ENCODE data around the gene OSBPL9.

- no peak for TF ChIP-seq FOXM1 (IDR thresholded peaks at IDR 0.05; ENCODE audit: borderline replicate concordance)
- no peak for TF ChIP-seq ELF4 (IDR thresholded peaks at IDR 0.05)
- no peak for TF ChIP-seq ARNT (IDR thresholded peaks at IDR 0.05)
- TF ChIP-seq SP1 (IDR thresholded peaks at IDR 0.05), result no peak
- TF ChIP-seq BHLHE40 (IDR thresholded peaks at IDR 0.05; ENCODE audit: borderline replicate concordance), result no peak
- TF ChIP-seq SUZ12 (IDR thresholded peaks at IDR 0.05), result no peak
- no peak for TF ChIP-seq CTBP1 (IDR thresholded peaks at IDR 0.05; ENCODE audit: borderline replicate concordance)
- no peak for TF ChIP-seq FOXK2 (IDR thresholded peaks at IDR 0.05)
Observed at GRCh38 chr1:51833700-51834099, 216.8 kb downstream of the OSBPL9 start.
